HK-2 (cell line): Measurements from ENCODE around the gene CERS6.

Source experiments
- DNase-seq: peaks from one replicate; pipeline ENCODE4 v3.0.0-alpha.2; 2018; ENCODE audit not compliant: unreplicated experiment

Gene CERS6

GRCh38 chr2:168568476-168569267, 112.6 kb downstream of the CERS6 start:
- no peak for DNase-seq

- DNase-seq, result no peak
These were observed 115.0 kb downstream of the CERS6 start for GRCh38 chr2:168571061-168571460.

- DNase-seq, result no peak
These were observed 117.2 kb downstream of the CERS6 start for GRCh38 chr2:168573128-168573903.

- no peak for DNase-seq
These were observed 119.0 kb downstream of the CERS6 start for GRCh38 chr2:168574856-168575630.

GRCh38 chr2:168577885-168578284, 121.8 kb downstream of the CERS6 start:
- DNase-seq, result no peak

- DNase-seq, result no peak
These were observed 127.1 kb downstream of the CERS6 start for GRCh38 chr2:168583064-168583709.

- DNase-seq, result no peak
These were observed 127.8 kb downstream of the CERS6 start for GRCh38 chr2:168583710-168584521.

- DNase-seq, result no peak
These were observed 128.8 kb downstream of the CERS6 start for GRCh38 chr2:168584911-168585310.

- no peak for DNase-seq
These were observed 129.6 kb downstream of the CERS6 start for GRCh38 chr2:168585700-168586099.

GRCh38 chr2:168587307-168587706, 131.2 kb downstream of the CERS6 start:
- no peak for DNase-seq

- DNase-seq, result no peak
These were observed 133.5 kb downstream of the CERS6 start for GRCh38 chr2:168589236-168590211.

GRCh38 chr2:168592181-168592831, 136.2 kb downstream of the CERS6 start:
- no peak for DNase-seq

- DNase-seq, result no peak
These were observed 137.6 kb downstream of the CERS6 start for GRCh38 chr2:168593713-168594112.

- DNase-seq, result no peak
These were observed 138.7 kb downstream of the CERS6 start for GRCh38 chr2:168594778-168595177.

- DNase-seq, result no peak
These were observed 141.0 kb downstream of the CERS6 start for GRCh38 chr2:168596881-168597655.

- DNase-seq, result no peak
These were observed 143.7 kb downstream of the CERS6 start for GRCh38 chr2:168599738-168600137.

- no peak for DNase-seq
These were observed 144.9 kb downstream of the CERS6 start for GRCh38 chr2:168600949-168601348.

GRCh38 chr2:168601741-168602140, 145.7 kb downstream of the CERS6 start:
- DNase-seq, result no peak
